Measurements from ENCODE around the gene RRBP1.

- TF ChIP-seq CTCF (conservative IDR thresholded peaks at IDR 0.05; ENCODE audit: low read depth, low read length) = no peak
- no peak for TF ChIP-seq EZH2 (IDR thresholded peaks at IDR 0.05; ENCODE audit: borderline replicate concordance, low read depth, low read length, poor library complexity, severe bottlenecking)
Measured at GRCh38 chr20:17622086-17622850, 59.8 kb downstream of the RRBP1 start.
